ENCODE data around the gene RHOB.
A peak's percentile ranks its signal among the peaks of the same experiment; 100 is the strongest.

RHOB gene

DNA sequence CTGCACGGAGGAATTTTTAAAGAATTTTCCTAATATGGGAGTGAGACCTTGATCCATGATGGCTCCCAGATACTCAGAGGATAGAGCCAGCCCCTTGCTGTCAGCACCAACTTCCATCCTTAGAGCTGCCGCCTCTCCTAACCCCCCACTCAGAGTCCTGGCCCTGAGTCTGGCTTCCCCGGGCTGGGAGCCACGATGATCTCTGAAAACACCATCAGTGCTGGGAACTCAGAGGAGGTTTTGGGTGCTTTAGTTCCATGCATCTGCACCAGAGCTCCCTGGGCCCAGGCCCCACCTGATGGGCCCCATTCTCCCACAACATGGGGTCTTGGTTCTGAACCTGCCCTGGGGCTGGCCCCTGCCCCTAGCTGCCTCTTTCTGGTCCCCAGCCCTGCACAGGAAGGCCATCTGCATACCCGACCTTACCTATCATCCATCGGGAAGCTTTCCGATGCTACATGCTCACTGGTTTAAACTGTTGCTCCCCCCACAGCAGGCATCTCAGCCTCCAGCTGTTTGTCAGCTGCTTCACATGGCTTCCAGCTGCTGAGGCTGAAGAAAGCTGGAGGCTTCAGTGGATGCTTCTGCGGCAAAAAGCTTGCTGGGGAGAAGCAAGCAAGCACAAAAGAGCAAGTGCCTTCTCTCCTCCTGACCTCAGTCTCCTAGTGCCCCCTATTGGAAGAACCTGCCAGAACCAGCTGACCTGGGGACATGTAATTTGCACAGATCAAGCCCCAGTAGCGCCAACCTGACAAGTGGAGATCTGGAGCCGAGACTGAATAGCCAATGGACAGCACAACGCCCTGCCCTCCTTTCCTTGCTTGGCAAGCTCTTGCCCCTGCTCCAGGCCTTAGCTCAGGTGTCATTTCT is 24.2 kb upstream of the RHOB start:
- TF ChIP-seq, protein P1, sequence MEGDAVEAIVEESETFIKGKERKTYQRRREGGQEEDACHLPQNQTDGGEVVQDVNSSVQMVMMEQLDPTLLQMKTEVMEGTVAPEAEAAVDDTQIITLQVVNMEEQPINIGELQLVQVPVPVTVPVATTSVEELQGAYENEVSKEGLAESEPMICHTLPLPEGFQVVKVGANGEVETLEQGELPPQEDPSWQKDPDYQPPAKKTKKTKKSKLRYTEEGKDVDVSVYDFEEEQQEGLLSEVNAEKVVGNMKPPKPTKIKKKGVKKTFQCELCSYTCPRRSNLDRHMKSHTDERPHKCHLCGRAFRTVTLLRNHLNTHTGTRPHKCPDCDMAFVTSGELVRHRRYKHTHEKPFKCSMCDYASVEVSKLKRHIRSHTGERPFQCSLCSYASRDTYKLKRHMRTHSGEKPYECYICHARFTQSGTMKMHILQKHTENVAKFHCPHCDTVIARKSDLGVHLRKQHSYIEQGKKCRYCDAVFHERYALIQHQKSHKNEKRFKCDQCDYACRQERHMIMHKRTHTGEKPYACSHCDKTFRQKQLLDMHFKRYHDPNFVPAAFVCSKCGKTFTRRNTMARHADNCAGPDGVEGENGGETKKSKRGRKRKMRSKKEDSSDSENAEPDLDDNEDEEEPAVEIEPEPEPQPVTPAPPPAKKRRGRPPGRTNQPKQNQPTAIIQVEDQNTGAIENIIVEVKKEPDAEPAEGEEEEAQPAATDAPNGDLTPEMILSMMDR (conservative IDR thresholded peaks at IDR 0.05; ENCODE audit: low read length): peak; percentile 40
- no peak overlapping the region for H3K4me3 ChIP-seq (ENCODE audit: low read length)
- peak; percentile 73 for DNase-seq (ENCODE audit: low read depth)

DNA sequence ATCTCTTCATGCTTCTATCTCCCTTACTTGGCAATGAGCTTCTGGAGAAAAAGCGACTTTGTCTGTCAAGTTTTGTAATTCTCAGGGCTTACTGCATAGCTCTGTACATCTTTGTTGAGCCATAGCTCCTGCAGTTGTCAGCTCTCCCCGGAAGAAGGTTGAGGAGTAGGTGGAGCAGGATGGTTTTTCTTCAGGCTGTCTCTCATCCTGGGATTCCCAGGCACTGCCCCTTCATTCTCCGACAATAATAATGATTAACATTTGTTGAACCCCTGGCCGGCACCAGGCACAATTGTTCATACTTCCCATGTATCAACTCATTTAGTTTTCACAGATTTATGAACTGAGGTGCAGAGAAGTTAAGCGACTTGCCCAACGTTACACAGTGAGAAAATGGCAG is 23.5 kb upstream of the RHOB start:
- DNase-seq (ENCODE audit: low read depth): no peak
- TF ChIP-seq, protein P1 (conservative IDR thresholded peaks at IDR 0.05; ENCODE audit: low read length): no peak
- H3K4me3 ChIP-seq (ENCODE audit: low read length): no peak overlapping the region

DNA sequence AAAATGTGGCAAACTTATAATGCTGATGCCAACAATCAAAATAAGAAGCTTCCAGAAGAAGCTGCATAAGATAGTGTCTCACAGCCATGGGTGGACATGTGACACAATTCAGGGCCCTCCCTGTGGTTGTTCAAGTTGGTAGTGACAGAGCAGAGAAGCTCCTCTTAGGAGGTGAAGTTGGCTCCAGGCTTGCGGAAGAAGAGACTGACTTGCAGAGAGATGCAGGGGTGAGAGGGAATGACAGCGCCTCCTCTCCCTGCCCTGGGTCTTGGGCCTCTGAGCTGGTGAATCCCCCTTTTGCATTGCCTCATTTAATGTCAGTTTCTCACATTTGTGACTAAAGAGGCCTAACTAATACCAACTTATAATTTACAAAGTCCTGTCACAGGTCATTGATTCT is 23.0 kb upstream of the RHOB start:
- H3K4me3 ChIP-seq (ENCODE audit: low read length): no peak overlapping the region
- DNase-seq (ENCODE audit: low read depth): no peak
- TF ChIP-seq, protein P1 (conservative IDR thresholded peaks at IDR 0.05; ENCODE audit: low read length): no peak

DNA sequence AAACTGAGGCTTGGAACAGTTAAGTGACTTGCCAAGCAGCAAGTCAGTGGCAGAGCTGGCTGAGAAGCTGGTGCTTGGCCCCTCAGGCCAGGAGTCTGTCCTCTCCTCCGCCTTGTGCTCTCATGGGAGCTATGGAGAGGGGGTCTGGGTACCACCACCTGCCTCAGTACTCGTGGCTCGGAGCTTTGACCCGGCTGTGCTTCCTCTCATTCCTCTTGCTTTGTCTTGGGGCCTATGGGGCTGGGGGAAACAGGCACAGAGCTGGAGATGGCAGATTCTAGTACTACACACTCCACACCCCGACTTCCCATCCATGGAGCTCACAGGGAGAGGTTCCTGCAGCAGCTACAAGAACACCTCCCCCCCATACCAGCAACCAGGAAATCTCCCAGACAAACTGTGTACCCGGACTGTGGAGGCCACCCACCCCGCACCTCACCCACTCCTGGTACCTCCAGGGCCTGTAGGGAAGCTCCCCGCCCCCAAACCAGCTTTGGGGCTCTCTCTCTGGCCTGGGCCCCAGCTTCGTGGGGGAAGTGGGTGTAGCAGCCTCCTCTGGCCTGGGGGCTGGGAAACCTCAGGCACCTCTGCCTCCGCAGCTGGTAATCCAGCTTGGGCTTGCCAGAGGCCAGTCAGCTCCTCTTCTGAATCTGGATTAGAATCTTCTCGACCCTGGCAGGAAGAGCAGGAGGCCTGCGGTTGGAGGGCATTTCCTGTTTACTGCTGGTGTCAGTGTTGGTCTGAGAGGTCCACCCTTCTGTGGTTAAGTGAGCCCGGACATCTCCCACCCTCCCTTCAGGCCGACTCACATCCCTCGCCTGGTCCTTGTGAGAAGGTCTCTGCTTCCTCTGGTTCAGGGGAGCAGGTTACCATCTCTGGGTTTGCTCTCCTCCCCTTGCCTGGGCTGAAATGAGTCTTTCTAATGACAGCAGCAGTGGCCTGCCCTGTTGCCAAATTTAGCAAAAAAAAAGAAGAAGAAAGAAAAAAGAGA is 22.3 kb upstream of the RHOB start:
- peak; percentile 86 for DNase-seq (ENCODE audit: low read depth)

DNA sequence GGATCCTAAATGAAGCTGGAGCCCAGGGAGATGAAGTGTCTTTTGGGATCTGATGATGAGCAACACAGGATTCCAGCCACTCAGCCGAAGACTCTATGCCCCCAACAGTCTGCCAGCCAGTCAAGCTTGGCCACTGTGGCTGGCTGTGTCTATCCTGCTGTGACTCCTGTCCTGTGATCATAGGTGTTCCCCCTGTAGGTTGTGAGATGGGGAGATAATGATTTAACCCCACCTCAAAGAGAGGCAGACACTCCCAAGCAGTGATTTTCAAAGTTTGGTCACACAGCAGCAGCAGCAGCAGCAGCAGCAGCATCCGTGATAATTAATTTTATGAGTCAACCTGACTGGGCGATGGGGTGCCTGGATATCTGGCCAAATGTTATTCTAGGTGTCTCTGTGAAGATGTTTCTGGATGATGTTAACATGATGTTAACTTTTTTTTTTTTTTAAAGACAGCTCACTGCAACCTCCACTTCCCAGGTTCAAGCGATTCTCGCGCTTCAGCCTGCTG is 21.4 kb upstream of the RHOB start:
- TF ChIP-seq, protein P1 (conservative IDR thresholded peaks at IDR 0.05; ENCODE audit: low read length): no peak
- DNase-seq (ENCODE audit: low read depth): no peak
- no peak overlapping the region for H3K4me3 ChIP-seq (ENCODE audit: low read length)

More for the DNA sequence above, 22.3 kb upstream of the RHOB start:
- H3K4me3 ChIP-seq (ENCODE audit: low read length): no peak overlapping the region
- TF ChIP-seq, protein P1 (conservative IDR thresholded peaks at IDR 0.05; ENCODE audit: low read length): no peak

DNA sequence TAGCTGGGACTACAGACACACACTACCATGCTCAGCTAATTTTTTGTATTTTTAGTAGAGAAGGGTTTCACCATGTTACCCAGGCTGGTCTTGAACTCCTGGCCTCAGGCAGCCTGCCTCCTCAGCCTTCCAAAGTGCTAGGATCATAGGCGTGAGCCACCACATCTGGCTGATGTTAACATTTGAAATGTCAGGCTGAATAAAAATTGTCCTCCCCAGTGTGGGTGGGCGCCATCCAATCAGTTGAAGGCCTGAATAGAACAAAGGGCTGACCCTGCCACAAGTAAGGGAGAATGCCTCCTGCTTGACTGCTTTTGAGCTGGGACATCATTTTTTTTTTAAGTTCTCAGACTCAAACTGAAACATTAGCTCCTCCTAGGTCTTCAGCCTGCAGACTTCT is 21.0 kb upstream of the RHOB start:
- TF ChIP-seq, protein P1 (conservative IDR thresholded peaks at IDR 0.05; ENCODE audit: low read length): no peak
- no peak overlapping the region for H3K4me3 ChIP-seq (ENCODE audit: low read length)
- DNase-seq (ENCODE audit: low read depth): no peak

All from AG10803 (cell line).